Osteocyte (in vitro differentiated cells): ENCODE results near the gene EMD. TPM values are rescaled to one million over a fixed set of nuclear protein-coding genes. Genes with fewer than 3 reads are reported as not detected.

Source experiments
- DNase-seq: peaks from one replicate; pipeline ENCODE4 v3.0.0; 2021; ENCODE audit warnings: mixed read lengths; ENCODE audit not compliant: unreplicated experiment; ENCODE audit errors: extremely low spot score
- H3K27ac Mint-ChIP-seq: one replicate; pipeline ENCODE4 v1.8.0; 2021; ENCODE audit warnings: mild to moderate bottlenecking, mixed read lengths; ENCODE audit not compliant: unreplicated experiment
- H3K27me3 Mint-ChIP-seq: one replicate; pipeline ENCODE4 v1.8.0; 2021; ENCODE audit warnings: mixed read lengths; ENCODE audit not compliant: unreplicated experiment
- H3K36me3 Mint-ChIP-seq: one replicate; pipeline ENCODE4 v1.8.0; 2021; ENCODE audit warnings: mixed read lengths; ENCODE audit not compliant: unreplicated experiment
- H3K4me1 Mint-ChIP-seq: one replicate; pipeline ENCODE4 v1.8.0; 2021; ENCODE audit warnings: mixed read lengths; ENCODE audit not compliant: unreplicated experiment
- H3K4me3 Mint-ChIP-seq: one replicate; pipeline ENCODE4 v1.8.0; 2021; ENCODE audit warnings: mild to moderate bottlenecking, moderate library complexity, mixed read lengths; ENCODE audit not compliant: unreplicated experiment
- H3K9me3 Mint-ChIP-seq: one replicate; pipeline ENCODE4 v1.8.0; 2021; ENCODE audit warnings: mixed read lengths; ENCODE audit not compliant: unreplicated experiment
- CTCF ChIP-seq: fragments of 200-600 bp; sonication (generic); IDR thresholded peaks from 2 replicates; pipeline ENCODE4 v1.5.0; 2021; ENCODE audit warnings: antibody characterized with exemption, mild to moderate bottlenecking, moderate library complexity
- total RNA-seq: library from RNA; stranded (reverse); gene quantifications from 2 replicates; pipeline ENCODE4 v1.2.1, GENCODE V29; 2021

Gene EMD
- total RNA-seq, 1 donor from 2014 or later = 73.1 TPM

- Mint-ChIP-seq H3K27ac (peak overlapping the region; percentile 52), H3K27me3 (no peaks in the 10 kb centered on the region), H3K36me3 (no peaks in the 10 kb centered on the region), H3K9me3 (no peaks in the 10 kb centered on the region), H3K4me3 (no peak overlapping the region), H3K4me1 (peaks cover 24% of the 10 kb centered on the region)
- DNase-seq = no peak
- TF ChIP-seq CTCF = no peak
Measured at GRCh38 chrX:154376774-154377173, 2.3 kb upstream of the EMD start.

GRCh38 chrX:154378059-154378798 is 866 bp upstream of the EMD start:
- peaks cover 16% of the 10 kb centered on the region for H3K4me1 Mint-ChIP-seq
- peak overlapping the region; percentile 70 for H3K4me3 Mint-ChIP-seq
- no peak for TF ChIP-seq CTCF
- no peak for DNase-seq
- peak overlapping the region; percentile 87 for H3K27ac Mint-ChIP-seq
- no peaks in the 10 kb centered on the region for H3K9me3 Mint-ChIP-seq
- no peaks in the 10 kb centered on the region for H3K27me3 Mint-ChIP-seq
- no peaks in the 10 kb centered on the region for H3K36me3 Mint-ChIP-seq

GRCh38 chrX:154379569-154379951 is 465 bp downstream of the EMD start:
- no peaks in the 10 kb centered on the region for H3K27me3 Mint-ChIP-seq
- peaks cover 15% of the 10 kb centered on the region for H3K4me1 Mint-ChIP-seq
- peak overlapping the region; percentile 78 for H3K4me3 Mint-ChIP-seq
- H3K27ac Mint-ChIP-seq = peak overlapping the region; percentile 91
- no peaks in the 10 kb centered on the region for H3K9me3 Mint-ChIP-seq
- TF ChIP-seq CTCF = no peak
- H3K36me3 Mint-ChIP-seq = no peaks in the 10 kb centered on the region
- DNase-seq = no peak

- H3K4me3 Mint-ChIP-seq = peak overlapping the region; percentile 78
- no peaks in the 10 kb centered on the region for H3K27me3 Mint-ChIP-seq
- H3K9me3 Mint-ChIP-seq = no peaks in the 10 kb centered on the region
- H3K4me1 Mint-ChIP-seq = peaks cover 13% of the 10 kb centered on the region
- no peak for DNase-seq
- H3K36me3 Mint-ChIP-seq = no peaks in the 10 kb centered on the region
- TF ChIP-seq CTCF = no peak
- H3K27ac Mint-ChIP-seq = peak overlapping the region; percentile 91
Measured at GRCh38 chrX:154380153-154380552, 1.1 kb downstream of the EMD start.

- H3K27me3 Mint-ChIP-seq = no peaks in the 10 kb centered on the region
- H3K4me1 Mint-ChIP-seq = peaks cover 12% of the 10 kb centered on the region
- no peaks in the 10 kb centered on the region for H3K36me3 Mint-ChIP-seq
- H3K27ac Mint-ChIP-seq = peak overlapping the region; percentile 91
- H3K9me3 Mint-ChIP-seq = no peaks in the 10 kb centered on the region
- TF ChIP-seq CTCF = no peak
- H3K4me3 Mint-ChIP-seq = peak overlapping the region; percentile 78
- DNase-seq = no peak
Measured at GRCh38 chrX:154380787-154381186, 1.7 kb downstream of the EMD start.
